HFFc6 (cell line): Measurements from ENCODE around the gene PHKB. TPM values are rescaled to one million over a fixed set of nuclear protein-coding genes. Genes with fewer than 3 reads are reported as not detected.

Source experiments
- DNase-seq: peaks from one replicate; pipeline ENCODE4 v3.0.0-alpha.2; 2018
- H3K27ac Mint-ChIP-seq: 2 replicates; pipeline ENCODE4 v1.8.0; 2020; ENCODE audit warnings: mild to moderate bottlenecking, mixed read lengths
- H3K27me3 Mint-ChIP-seq: 2 replicates; pipeline ENCODE4 v1.8.0; 2021; ENCODE audit warnings: mild to moderate bottlenecking, moderate library complexity, mixed read lengths; ENCODE audit not compliant: insufficient read depth
- H3K36me3 Mint-ChIP-seq: 2 replicates; pipeline ENCODE4 v1.8.0; 2021; ENCODE audit warnings: low read depth, mixed read lengths
- H3K4me1 Mint-ChIP-seq: 2 replicates; pipeline ENCODE4 v1.8.0; 2020; ENCODE audit warnings: low read depth, mixed read lengths
- H3K4me3 Mint-ChIP-seq: 2 replicates; pipeline ENCODE4 v1.8.0; 2020; ENCODE audit warnings: mild to moderate bottlenecking, moderate library complexity, mixed read lengths
- H3K9me3 Mint-ChIP-seq: 2 replicates; pipeline ENCODE4 v1.8.0; 2020; ENCODE audit warnings: mild to moderate bottlenecking, mixed read lengths
- total RNA-seq, 6 experiments: library from RNA; stranded (reverse); fragmentation: NEBNext Ultra II Directional; extraction: Animal tissue kit (Norgen Biotek cat#: 25700); gene quantifications; 2 replicates in 1 of 6; 3 replicates in 5 of 6; pipeline ENCODE4 v1.2.3, GENCODE V29; 2021
- TF ChIP-seq, protein P1 (sequence below): fragments of 200-600 bp; sonication (generic); IDR thresholded peaks from 2 replicates; pipeline ENCODE4 v1.5.0; 2021; ENCODE audit warnings: antibody characterized with exemption, mild to moderate bottlenecking

Gene PHKB
- total RNA-seq, 6 experiments from 2014 or later = 54.5 to 66.5 (median 62.6) TPM

DNA sequence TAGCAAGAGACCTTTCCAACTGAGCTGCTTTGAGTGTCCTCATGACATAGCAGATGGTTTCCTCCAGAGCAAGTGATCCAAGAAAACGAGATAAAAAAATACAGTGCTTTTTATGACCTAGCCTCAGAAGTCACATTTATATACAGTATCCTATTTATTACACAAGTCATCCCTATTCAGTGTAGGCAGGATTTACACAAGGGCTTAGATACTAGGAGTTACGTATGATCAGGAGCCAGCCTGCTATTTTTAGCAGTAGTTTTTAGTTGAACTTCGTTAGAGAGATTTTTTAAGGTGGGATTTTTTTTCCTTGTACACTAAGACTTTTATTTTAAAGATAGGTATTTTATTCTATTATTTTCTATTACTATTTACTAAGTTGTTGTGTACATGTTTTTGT is 58.4 kb downstream of the PHKB start:
- no peak overlapping the region for H3K27ac Mint-ChIP-seq
- no peaks in the 10 kb centered on the region for H3K9me3 Mint-ChIP-seq
- no peak overlapping the region for H3K4me3 Mint-ChIP-seq
- H3K27me3 Mint-ChIP-seq = peaks cover 3% of the 10 kb centered on the region; the same call in 1 of the 2 replicates
- H3K4me1 Mint-ChIP-seq = peaks cover 7% of the 10 kb centered on the region
- TF ChIP-seq, protein P1, sequence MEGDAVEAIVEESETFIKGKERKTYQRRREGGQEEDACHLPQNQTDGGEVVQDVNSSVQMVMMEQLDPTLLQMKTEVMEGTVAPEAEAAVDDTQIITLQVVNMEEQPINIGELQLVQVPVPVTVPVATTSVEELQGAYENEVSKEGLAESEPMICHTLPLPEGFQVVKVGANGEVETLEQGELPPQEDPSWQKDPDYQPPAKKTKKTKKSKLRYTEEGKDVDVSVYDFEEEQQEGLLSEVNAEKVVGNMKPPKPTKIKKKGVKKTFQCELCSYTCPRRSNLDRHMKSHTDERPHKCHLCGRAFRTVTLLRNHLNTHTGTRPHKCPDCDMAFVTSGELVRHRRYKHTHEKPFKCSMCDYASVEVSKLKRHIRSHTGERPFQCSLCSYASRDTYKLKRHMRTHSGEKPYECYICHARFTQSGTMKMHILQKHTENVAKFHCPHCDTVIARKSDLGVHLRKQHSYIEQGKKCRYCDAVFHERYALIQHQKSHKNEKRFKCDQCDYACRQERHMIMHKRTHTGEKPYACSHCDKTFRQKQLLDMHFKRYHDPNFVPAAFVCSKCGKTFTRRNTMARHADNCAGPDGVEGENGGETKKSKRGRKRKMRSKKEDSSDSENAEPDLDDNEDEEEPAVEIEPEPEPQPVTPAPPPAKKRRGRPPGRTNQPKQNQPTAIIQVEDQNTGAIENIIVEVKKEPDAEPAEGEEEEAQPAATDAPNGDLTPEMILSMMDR = no peak
- H3K36me3 Mint-ChIP-seq = peaks cover 9% of the 10 kb centered on the region; the same call in 1 of the 2 replicates
- no peak for DNase-seq

DNA sequence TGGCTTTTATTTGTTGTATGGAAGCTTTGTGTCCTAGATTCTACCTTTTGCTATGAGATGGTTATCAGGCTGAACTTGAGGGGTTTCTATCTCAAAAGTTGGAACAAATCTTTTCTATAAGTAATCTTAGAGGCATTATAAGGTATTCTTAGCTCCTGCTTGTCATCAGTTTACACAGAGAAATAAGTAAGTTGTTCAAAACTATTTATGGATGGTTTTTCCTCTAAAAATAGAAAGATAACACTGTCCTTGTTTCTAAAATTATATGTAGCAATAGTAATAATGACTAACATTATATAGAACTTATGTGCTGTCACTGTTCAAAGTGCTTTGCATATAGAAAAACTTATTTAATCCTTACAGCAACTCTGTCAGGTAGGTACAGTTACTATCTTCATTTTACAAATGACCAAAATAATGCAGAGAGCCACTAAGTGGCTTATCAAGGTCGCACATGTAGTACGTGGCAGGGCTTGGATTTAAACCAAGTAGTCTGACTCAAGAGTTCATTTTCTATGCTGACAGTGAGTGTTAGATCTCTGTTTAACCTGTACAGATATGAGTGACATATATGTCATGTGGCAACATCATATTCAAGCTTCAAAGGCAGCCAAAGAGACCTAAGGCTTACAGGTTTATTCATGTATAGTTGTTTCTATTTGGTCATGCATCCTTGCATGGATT is 59.0 kb downstream of the PHKB start:
- H3K4me3 Mint-ChIP-seq = no peak overlapping the region
- peaks cover 3% of the 10 kb centered on the region; the same call in 1 of the 2 replicates for H3K27me3 Mint-ChIP-seq
- no peak for DNase-seq
- TF ChIP-seq, protein P1 = no peak
- no peaks in the 10 kb centered on the region for H3K9me3 Mint-ChIP-seq
- H3K36me3 Mint-ChIP-seq = peaks cover 9% of the 10 kb centered on the region; the same call in 1 of the 2 replicates
- H3K4me1 Mint-ChIP-seq = peaks cover 7% of the 10 kb centered on the region
- H3K27ac Mint-ChIP-seq = no peak overlapping the region

DNA sequence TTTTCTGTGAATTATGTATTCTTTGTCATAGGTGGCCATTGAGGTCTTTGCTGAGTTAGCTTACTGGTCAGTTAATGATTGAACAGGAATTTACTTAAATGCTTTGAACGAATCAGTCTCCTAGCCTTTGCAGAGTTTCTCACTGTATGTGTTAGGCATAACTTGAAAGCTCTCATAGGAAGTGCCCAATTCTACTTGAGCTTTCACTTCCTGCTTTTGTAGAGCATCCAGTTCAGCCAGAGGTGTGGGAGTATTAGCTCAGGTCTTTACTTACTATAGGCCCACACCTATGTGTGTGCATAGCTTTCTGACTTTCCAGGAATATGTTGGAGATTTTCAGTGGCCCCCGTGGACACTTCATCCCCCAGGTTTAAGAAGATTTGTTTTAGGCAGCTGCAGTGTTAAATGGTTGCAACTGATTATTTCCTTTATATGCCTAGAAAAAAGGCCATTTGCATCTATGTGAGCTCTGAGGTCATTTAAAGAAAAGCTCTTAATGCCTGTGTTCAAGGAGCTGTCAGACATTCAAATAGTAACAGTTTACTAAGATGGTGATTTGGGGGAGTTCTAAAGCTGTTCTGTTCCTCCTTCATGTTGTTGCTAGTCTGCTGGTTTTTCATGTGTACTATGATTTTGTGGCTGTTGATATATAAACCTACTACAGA is 62.3 kb downstream of the PHKB start:
- Mint-ChIP-seq H3K36me3 (peaks cover 9% of the 10 kb centered on the region; the same call in 1 of the 2 replicates), H3K9me3 (no peaks in the 10 kb centered on the region), H3K27ac (no peak overlapping the region; the same call in 1 of the 2 replicates), H3K4me3 (no peak overlapping the region), H3K27me3 (peaks cover 3% of the 10 kb centered on the region; the same call in 1 of the 2 replicates), H3K4me1 (peaks cover 7% of the 10 kb centered on the region)
- TF ChIP-seq, protein P1 = no peak
- no peak for DNase-seq

DNA sequence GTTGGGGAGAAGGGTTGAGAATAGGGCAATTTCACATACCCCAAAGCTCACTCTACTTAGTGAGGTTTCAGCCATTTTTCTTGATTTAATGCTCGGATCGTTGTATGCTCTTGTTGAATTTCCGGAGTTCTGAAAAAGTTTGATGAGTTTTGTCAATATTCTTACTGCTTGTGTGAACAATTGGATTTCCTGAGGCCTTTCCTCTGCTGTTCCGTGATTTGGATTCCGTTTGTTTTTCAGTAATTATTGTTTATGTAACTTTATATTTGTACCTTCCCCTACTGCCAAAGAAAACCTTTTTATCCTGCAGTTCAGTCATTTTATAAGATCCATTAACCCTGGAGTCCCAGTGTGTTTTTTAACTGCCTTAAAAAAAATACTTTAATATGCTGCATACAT is 62.9 kb downstream of the PHKB start:
- TF ChIP-seq, protein P1 = no peak
- H3K27me3 Mint-ChIP-seq = peaks cover 3% of the 10 kb centered on the region; the same call in 1 of the 2 replicates

DNA sequence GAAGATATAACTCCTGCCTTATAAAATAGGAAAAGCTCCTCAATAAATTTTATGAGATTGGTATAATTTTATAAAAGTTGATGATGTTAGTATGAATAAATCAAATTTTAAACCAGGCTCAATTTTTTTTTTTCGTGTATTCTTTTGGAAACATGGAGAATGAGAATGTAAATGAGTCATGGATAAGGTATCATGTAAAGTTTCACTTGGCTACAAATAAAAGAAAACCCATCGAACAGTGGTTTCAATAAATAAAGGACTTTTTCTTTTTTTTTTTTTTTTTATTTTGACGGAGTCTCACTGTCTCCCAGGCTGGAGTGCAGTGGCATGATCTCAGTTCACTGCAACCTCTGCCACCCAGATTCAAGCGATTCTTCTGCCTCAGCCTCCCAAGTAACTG is 67.3 kb downstream of the PHKB start:
- H3K9me3 Mint-ChIP-seq = no peaks in the 10 kb centered on the region
- H3K27me3 Mint-ChIP-seq = no peaks in the 10 kb centered on the region
- TF ChIP-seq, protein P1 = no peak
- H3K4me3 Mint-ChIP-seq = no peak overlapping the region
- H3K27ac Mint-ChIP-seq = no peak overlapping the region
- DNase-seq = no peak
- no peaks in the 10 kb centered on the region; the same call in 1 of the 2 replicates for H3K4me1 Mint-ChIP-seq
- H3K36me3 Mint-ChIP-seq = no peaks in the 10 kb centered on the region

More for the DNA sequence above, 62.9 kb downstream of the PHKB start:
- Mint-ChIP-seq H3K9me3 (no peaks in the 10 kb centered on the region), H3K36me3 (peaks cover 9% of the 10 kb centered on the region; the same call in 1 of the 2 replicates), H3K27ac (no peak overlapping the region; the same call in 1 of the 2 replicates), H3K4me1 (peaks cover 4% of the 10 kb centered on the region), H3K4me3 (no peak overlapping the region)
- no peak for DNase-seq
